Myocyte (in vitro differentiated cells): ENCODE data around the gene FAM184A. TPM values are rescaled to one million over a fixed set of nuclear protein-coding genes. Genes with fewer than 3 reads are reported as not detected.

Source experiments
- DNase-seq: peaks from one replicate; pipeline ENCODE4 v3.0.0-alpha.2; 2012; ENCODE audit warnings: low read depth
- microRNA counts: library from miRNA; unstranded; fragments of <30 nt; microRNA quantifications from one replicate; lab custom pipeline; 2016
- microRNA-seq: library from miRNA; unstranded; fragments of <30 nt; microRNA quantifications from one replicate; pipeline ENCODE4, GENCODE V29; 2016
- total RNA-seq: library from RNA; depleted of rRNA; stranded (reverse); fragments of >200 nt; gene quantifications from 2 replicates; pipeline ENCODE4 v1.2.3, GENCODE V29; 2014

The FAM184A gene
- total RNA-seq, 1 donor from 2014 or later = 1.5 TPM

- DNase-seq = no peak
Observed at GRCh38 chr6:118917546-118918328, 160.7 kb downstream of the FAM184A start.

DNA sequence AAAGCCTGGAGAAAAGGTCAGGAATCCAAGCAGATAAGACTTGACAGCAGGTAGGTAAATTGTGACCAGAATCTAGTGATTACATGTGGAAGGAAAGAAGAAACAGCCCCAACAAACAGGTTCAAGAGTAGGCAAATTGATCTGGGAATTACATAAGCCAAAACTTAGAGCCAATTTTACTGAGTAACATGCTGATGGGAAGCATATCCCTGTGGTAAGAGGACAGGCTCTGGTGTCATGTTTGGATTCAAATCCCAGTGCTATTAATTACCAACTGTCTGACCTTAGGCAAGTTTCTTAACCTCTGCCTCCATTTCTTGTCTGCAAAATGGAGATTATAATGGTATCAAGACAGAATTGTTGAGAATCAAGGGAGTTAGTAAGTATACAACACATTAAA is 163.9 kb downstream of the FAM184A start:
- DNase-seq = no peak

- no peak for DNase-seq
Observed at GRCh38 chr6:118913161-118913560, 165.3 kb downstream of the FAM184A start.

DNA sequence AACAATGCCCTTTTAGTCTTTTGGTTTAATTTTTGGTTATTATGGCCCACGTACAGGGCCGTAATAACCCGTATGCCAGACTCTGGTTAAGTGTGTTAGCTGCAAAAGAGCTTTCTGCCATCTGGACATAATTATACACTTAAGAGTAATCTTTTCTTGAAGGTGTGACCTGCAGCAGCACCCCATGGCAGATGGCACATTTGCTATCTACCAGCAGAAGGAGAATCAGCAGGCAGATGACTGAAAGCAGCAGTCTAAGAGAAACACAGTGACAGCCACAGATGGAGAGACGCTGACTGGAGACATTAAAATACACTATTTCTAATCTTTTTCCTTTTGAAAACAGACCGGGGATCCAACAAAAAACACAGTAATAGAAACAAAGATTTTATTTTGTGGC is 165.8 kb downstream of the FAM184A start:
- DNase-seq = no peak

MicroRNAs within 50 kb of the gene (microRNA counts, 767-probe panel; counts per million panel counts)
- microRNA hsa-miR-548b-3p (lab: Ali Mortazavi, UCI) (not detected), microRNA hsa-miR-548b-5p (lab: Ali Mortazavi, UCI) (not detected)

Small RNA genes lying within 50 kb of the gene (microRNA-seq; reads per million reads assigned to microRNA genes)
- gene MIR548B = not detected

Other genes starting within 250 kb of the FAM184A start
- 19.7 and 24.0 TPM in 2 replicates for gene ASF1A, start 184.5 kb downstream of the FAM184A start, total RNA-seq
- gene MCM9, start 143.5 kb downstream of the FAM184A start, total RNA-seq = 11.5 and 18.5 TPM in 2 replicates